AG04450 (cell line): ENCODE data around the gene VSTM2L. TPM values are rescaled to one million over a fixed set of nuclear protein-coding genes. Genes with fewer than 3 reads are reported as not detected.

Experiments
- CTCF ChIA-PET: fragments of 300-600, 350-600 bp; formaldehyde crosslinking; extraction: SDS; loops from one replicate; lab custom pipeline; 2022; ENCODE audit warnings: antibody characterized with exemption, inconsistent platforms; lab: Charles Lee
- POLR2A ChIA-PET: fragments of 350-600 bp; formaldehyde crosslinking; extraction: SDS; loops from one replicate; lab custom pipeline; 2021; ENCODE audit warnings: antibody characterized with exemption, inconsistent platforms; lab: Yijun Ruan, JAX
- DNase-seq: peaks from one replicate; pipeline ENCODE4 v3.0.0-alpha.2; 2011; ENCODE audit warnings: low read depth, low spot score
- H3K27ac ChIP-seq: one replicate; pipeline ENCODE4 v1.5.1; 2012; ENCODE audit warnings: low read depth, low read length, control low read depth
- H3K27me3 ChIP-seq: one replicate; pipeline ENCODE4 v1.6.0; 2012; ENCODE audit warnings: low read length; ENCODE audit not compliant: control insufficient read depth, insufficient read depth
- H3K4me3 ChIP-seq: 2 replicates; pipeline ENCODE4 v1.5.1; 2011; ENCODE audit warnings: mild to moderate bottlenecking, low read depth, low read length, control low read depth
- H3K9me3 ChIP-seq: 2 replicates; pipeline ENCODE4 v1.5.1; 2012; ENCODE audit warnings: low read length; ENCODE audit not compliant: control insufficient read depth, insufficient read depth
- polyA plus RNA-seq: library from polyadenylated mRNA; depleted of rRNA; stranded (reverse); fragments of >200 nt; gene quantifications from 2 replicates; pipeline ENCODE4 v1.2.3, GENCODE V29; 2011
- TF ChIP-seq, protein P1 (sequence below): IDR thresholded peaks from 2 replicates; pipeline ENCODE4 v1.5.1; 2011; ENCODE audit warnings: low read depth, low read length, control low read depth, inconsistent platforms

The VSTM2L gene
- polyA plus RNA-seq, 1 experiment: 0.25 TPM

DNA sequence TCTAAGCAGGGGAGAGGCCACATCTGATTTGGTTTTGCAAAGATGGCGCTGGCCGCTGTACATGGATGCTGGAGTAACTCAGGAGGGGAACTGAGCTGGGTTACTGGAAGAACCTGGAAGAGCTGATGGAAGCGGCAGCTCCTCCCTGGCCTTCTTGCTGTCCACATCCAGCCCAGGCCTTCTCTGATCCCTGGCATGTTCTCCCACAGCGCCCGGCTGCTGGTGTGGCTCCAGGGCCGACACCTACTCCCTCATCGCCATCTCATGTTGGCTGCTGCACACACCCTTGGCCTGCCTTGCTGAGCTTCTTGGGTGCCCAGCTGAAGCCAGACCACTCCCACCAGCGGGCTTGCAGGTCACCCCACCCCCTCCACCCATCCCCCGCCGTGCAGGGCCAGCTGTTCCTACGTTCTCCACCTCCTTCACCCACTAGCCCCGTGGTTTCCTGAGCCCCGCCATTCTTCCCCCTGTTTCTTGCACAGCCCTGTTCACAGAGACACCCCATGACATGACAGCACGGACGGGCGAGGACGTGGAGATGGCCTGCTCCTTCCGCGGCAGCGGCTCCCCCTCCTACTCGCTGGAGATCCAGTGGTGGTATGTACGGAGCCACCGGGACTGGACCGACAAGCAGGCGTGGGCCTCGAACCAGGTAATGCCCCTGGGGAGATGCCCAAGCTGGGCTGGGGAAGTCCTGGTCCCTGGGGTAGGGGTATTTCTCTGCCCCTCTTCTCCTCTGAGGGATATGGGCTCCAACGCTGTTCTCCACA lies 28.4 kb downstream of the VSTM2L start:
- TF ChIP-seq, protein P1, sequence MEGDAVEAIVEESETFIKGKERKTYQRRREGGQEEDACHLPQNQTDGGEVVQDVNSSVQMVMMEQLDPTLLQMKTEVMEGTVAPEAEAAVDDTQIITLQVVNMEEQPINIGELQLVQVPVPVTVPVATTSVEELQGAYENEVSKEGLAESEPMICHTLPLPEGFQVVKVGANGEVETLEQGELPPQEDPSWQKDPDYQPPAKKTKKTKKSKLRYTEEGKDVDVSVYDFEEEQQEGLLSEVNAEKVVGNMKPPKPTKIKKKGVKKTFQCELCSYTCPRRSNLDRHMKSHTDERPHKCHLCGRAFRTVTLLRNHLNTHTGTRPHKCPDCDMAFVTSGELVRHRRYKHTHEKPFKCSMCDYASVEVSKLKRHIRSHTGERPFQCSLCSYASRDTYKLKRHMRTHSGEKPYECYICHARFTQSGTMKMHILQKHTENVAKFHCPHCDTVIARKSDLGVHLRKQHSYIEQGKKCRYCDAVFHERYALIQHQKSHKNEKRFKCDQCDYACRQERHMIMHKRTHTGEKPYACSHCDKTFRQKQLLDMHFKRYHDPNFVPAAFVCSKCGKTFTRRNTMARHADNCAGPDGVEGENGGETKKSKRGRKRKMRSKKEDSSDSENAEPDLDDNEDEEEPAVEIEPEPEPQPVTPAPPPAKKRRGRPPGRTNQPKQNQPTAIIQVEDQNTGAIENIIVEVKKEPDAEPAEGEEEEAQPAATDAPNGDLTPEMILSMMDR: no peak
- Histone ChIP-seq H3K27ac (no peak overlapping the region), H3K4me3 (no peak overlapping the region), H3K27me3 (peaks cover 46% of the 10 kb centered on the region), H3K9me3 (no peaks in the 10 kb centered on the region; the same call in 1 of the 2 replicates)
- ChIA-PET POLR2A (no interaction called here), CTCF (interaction anchor here (0.6 kb wide), 1 partner anchor 80 kb away, joined by 3 read pairs; no protein-coding TSS in a partner anchor)
- DNase-seq: no peak

DNA sequence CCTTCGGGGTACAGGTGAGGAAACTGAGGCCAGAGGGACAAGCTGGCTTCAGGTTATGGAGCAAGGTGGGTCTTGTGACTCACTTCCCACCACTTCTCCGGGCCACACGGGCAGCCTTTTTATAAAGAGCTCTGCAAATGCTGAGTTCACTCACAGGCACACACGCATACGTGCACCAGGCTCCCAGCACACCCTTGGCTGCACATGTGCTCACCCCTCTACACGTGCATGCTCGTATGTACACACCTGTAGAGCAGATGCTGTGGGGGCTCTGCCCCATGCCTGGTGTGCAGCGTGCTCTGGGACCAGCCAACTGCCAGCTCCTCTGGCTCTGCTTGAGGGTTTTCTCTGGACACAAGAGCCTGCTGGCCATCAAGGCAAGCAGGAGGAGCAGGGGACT lies 29.1 kb downstream of the VSTM2L start:
- POLR2A ChIA-PET: no interaction called here
- Histone ChIP-seq H3K27me3 (peaks cover 50% of the 10 kb centered on the region), H3K9me3 (no peaks in the 10 kb centered on the region; the same call in 1 of the 2 replicates), H3K4me3 (no peak overlapping the region), H3K27ac (no peak overlapping the region)
- DNase-seq: no peak
- CTCF ChIA-PET: interaction anchor here (0.6 kb wide), 1 partner anchor 81 kb away, joined by 3 read pairs; no protein-coding TSS in a partner anchor
- TF ChIP-seq, protein P1: no peak

DNA sequence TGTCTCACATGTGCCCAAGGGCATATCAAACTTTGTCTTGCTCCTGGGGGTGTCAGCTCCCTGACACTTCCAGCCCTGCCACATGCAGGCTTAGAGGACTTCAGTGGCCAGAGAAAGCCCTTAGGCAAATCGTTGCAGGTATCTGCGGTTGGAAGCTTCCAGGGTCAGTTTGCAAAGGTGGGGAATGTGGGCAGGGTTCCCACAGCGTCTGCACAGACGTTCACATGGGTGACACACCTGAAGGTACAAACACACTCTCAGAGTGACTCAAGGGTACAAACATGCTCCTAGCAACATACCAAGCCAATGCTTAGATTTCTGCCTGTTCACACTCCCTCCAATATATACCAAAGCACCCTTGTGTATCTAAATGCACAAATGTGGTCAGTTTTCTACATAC lies 30.0 kb downstream of the VSTM2L start:
- Histone ChIP-seq H3K27me3 (peaks cover 51% of the 10 kb centered on the region), H3K27ac (no peak overlapping the region), H3K4me3 (no peak overlapping the region), H3K9me3 (no peaks in the 10 kb centered on the region; the same call in 1 of the 2 replicates)
- TF ChIP-seq, protein P1: no peak
- ChIA-PET CTCF (no interaction called here), POLR2A (no interaction called here)
- no peak for DNase-seq

DNA sequence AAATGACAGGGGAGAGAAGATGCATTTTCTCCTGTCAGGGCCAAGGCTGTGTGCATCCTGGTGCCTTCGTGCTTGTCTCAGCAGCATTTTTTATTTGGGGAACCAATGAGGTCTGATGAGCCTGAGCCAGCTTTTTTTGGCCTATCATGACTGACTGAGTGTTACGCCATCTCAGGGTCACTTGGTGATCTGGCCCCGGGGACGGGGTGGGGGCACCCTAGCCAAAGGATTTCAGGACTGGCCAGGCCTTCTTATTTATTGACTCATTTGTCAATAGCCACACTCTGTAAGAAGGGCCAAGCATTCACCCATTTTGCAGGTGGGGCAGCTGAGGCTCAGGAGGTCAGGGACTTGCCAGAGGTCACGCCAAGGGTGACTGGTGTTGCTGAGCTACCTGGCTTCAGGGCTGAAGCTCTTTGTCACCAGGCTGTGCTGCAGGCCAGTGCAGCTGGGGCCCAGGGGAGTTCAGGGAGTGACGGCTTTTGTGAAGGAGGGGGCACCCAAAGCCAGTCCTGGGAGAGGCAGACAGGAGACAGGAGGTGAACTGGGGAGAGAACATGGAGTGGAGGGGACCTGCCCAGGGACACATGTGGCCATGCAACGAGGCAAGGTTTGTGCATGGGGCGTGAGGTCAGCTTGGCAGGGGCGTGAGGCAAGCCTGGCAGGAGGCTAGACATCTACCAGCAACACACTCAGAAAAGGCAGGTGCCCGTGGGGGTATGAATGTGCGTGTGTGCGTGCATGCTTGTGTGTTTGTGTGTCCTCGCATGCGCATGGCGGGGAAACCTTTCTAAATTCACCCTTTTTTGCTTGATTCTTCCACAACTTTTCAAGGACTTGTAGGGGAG lies 31.1 kb downstream of the VSTM2L start:
- no peak overlapping the region for H3K4me3 ChIP-seq
- H3K9me3 ChIP-seq: no peaks in the 10 kb centered on the region; the same call in 1 of the 2 replicates
- TF ChIP-seq, protein P1: no peak
- peaks cover 41% of the 10 kb centered on the region for H3K27me3 ChIP-seq
- CTCF ChIA-PET: no interaction called here
- POLR2A ChIA-PET: no interaction called here
- no peak for DNase-seq
- no peak overlapping the region for H3K27ac ChIP-seq
